Ascending aorta (tissue), 2 donors: ENCODE data around the gene TNFRSF4. TPM values are rescaled to one million over a fixed set of nuclear protein-coding genes. Genes with fewer than 3 reads are reported as not detected.

Experiments used
- DNase-seq, 2 donors: peaks; one replicate each; pipeline ENCODE4 v3.0.0-alpha.2; 2019; ENCODE audit warnings: low spot score in 2 of 2
- H3K27ac ChIP-seq, 2 donors: fragments of 200-600 bp; sonication (generic); one replicate each; pipeline ENCODE4 v1.5.1; 2016 to 2017; ENCODE audit warnings: mild to moderate bottlenecking in 1 of 2
- H3K27me3 ChIP-seq: fragments of 200-600 bp; sonication (generic); one replicate; pipeline ENCODE4 v1.5.1; 2017
- H3K36me3 ChIP-seq, 2 donors: fragments of 200-600 bp; sonication (generic); one replicate each; pipeline ENCODE4 v1.5.1; 2016
- H3K4me1 ChIP-seq, 2 donors: fragments of 200-600 bp; sonication (generic); one replicate each; pipeline ENCODE4 v1.5.1; 2016 to 2017; ENCODE audit warnings: mild to moderate bottlenecking in 1 of 2
- H3K4me3 ChIP-seq, 2 donors: fragments of 200-600 bp; sonication (generic); one replicate each; pipeline ENCODE4 v1.5.1; 2016 to 2017; ENCODE audit warnings: mild to moderate bottlenecking in 1 of 2
- H3K9me3 ChIP-seq, 2 donors: fragments of 200-600 bp; sonication (generic); one replicate each; pipeline ENCODE4 v1.5.1; 2016
- intact Hi-C: fragments of 100-400 bp; cut with DNase I; formaldehyde crosslinking; loops from one replicate; pipeline ENCODE4 v1.15.1; 2023
- total RNA-seq: library from RNA; depleted of rRNA; stranded (reverse); fragments of >200 nt; gene quantifications from one replicate; pipeline ENCODE4 v1.1.0, GENCODE V29; 2016
- TF ChIP-seq, protein P1 (sequence below), 3 experiments: fragments of 200-600 bp in 2 of 3; fragments of 450-650 bp in 1 of 3; sonication (generic) in 2 of 3; IDR thresholded peaks; one replicate each; pipeline ENCODE4 v1.5.1; 2016 to 2019; ENCODE audit warnings: antibody characterized with exemption in 3 of 3, mild to moderate bottlenecking in 1 of 3, moderate library complexity in 1 of 3

TNFRSF4 gene
- total RNA-seq, 1 donor from 2014 or later = 4.8 TPM

- no peak for DNase-seq
- no peaks in the 10 kb centered on the region for H3K4me1 ChIP-seq
- H3K9me3 ChIP-seq = no peaks in the 10 kb centered on the region
- no peak overlapping the region for H3K27ac ChIP-seq
- peaks cover 78 to 96% of the 10 kb centered on the region in 2 donors for H3K36me3 ChIP-seq
- H3K4me3 ChIP-seq = no peak overlapping the region
- intact Hi-C loops = no loop called here
- H3K27me3 ChIP-seq = no peaks in the 10 kb centered on the region
- TF ChIP-seq, protein P1, sequence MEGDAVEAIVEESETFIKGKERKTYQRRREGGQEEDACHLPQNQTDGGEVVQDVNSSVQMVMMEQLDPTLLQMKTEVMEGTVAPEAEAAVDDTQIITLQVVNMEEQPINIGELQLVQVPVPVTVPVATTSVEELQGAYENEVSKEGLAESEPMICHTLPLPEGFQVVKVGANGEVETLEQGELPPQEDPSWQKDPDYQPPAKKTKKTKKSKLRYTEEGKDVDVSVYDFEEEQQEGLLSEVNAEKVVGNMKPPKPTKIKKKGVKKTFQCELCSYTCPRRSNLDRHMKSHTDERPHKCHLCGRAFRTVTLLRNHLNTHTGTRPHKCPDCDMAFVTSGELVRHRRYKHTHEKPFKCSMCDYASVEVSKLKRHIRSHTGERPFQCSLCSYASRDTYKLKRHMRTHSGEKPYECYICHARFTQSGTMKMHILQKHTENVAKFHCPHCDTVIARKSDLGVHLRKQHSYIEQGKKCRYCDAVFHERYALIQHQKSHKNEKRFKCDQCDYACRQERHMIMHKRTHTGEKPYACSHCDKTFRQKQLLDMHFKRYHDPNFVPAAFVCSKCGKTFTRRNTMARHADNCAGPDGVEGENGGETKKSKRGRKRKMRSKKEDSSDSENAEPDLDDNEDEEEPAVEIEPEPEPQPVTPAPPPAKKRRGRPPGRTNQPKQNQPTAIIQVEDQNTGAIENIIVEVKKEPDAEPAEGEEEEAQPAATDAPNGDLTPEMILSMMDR (IDR thresholded peaks at IDR 0.05) = no peak
These were observed 8.1 kb upstream of the TNFRSF4 start for GRCh38 chr1:1221887-1222574.

GRCh38 chr1:1220197-1220596 lies 6.2 kb upstream of the TNFRSF4 start:
- H3K4me1 ChIP-seq = no peaks in the 10 kb centered on the region
- intact Hi-C loops = no loop called here
- H3K36me3 ChIP-seq = peaks cover 77 to 89% of the 10 kb centered on the region in 2 donors
- no peak overlapping the region for H3K4me3 ChIP-seq
- TF ChIP-seq, protein P1 (IDR thresholded peaks at IDR 0.05) = no peak
- no peak overlapping the region for H3K27ac ChIP-seq
- DNase-seq = no peak
- no peaks in the 10 kb centered on the region for H3K27me3 ChIP-seq
- H3K9me3 ChIP-seq = no peaks in the 10 kb centered on the region

DNA sequence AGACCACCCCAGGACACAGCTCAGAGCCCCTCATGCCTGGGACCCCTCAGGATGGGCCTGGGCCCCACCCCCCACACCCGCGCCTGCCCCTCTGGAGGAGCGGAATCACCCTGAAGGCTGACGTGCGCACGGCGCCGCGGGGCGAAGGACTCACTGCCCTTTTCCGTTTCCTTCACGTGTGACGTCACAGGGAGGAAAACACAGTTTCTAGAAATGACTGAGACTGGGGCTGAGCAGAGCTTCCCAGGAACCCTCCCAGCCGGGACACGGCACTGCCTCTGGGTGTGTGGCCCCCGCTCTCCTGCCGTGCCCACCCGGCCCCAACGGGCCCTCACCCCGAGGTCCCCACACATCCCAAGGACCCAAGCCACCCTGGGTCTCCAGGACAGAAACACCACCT lies 5.4 kb upstream of the TNFRSF4 start:
- Histone ChIP-seq H3K27ac (no peak overlapping the region), H3K4me1 (no peaks in the 10 kb centered on the region), H3K36me3 (peaks cover 71 to 82% of the 10 kb centered on the region in 2 donors), H3K4me3 (no peak overlapping the region), H3K9me3 (no peaks in the 10 kb centered on the region), H3K27me3 (no peaks in the 10 kb centered on the region)
- TF ChIP-seq, protein P1 (IDR thresholded peaks at IDR 0.05) = no peak
- no peak for DNase-seq
- intact Hi-C loops = no loop called here

GRCh38 chr1:1218524-1219200 lies 4.7 kb upstream of the TNFRSF4 start:
- intact Hi-C loops = no loop called here
- Histone ChIP-seq H3K9me3 (no peaks in the 10 kb centered on the region), H3K27me3 (no peaks in the 10 kb centered on the region), H3K4me3 (no peak overlapping the region), H3K27ac (no peak overlapping the region), H3K4me1 (no peaks in the 10 kb centered on the region), H3K36me3 (peaks cover 68 to 75% of the 10 kb centered on the region in 2 donors)
- TF ChIP-seq, protein P1 (IDR thresholded peaks at IDR 0.05) = no peak
- no peak for DNase-seq

- no peak overlapping the region for H3K27ac ChIP-seq
- no peak for DNase-seq
- H3K4me3 ChIP-seq = no peak overlapping the region
- H3K4me1 ChIP-seq = no peaks in the 10 kb centered on the region
- H3K36me3 ChIP-seq = peaks cover 60 to 67% of the 10 kb centered on the region in 2 donors
- H3K27me3 ChIP-seq = no peaks in the 10 kb centered on the region
- TF ChIP-seq, protein P1 (IDR thresholded peaks at IDR 0.05) = no peak
- intact Hi-C loops = no loop called here
- no peaks in the 10 kb centered on the region for H3K9me3 ChIP-seq
These were observed 3.9 kb upstream of the TNFRSF4 start for GRCh38 chr1:1217621-1218523.
